HCT116 (cell line): ENCODE results near the gene PRKN. TPM values are rescaled to one million over a fixed set of nuclear protein-coding genes. Genes with fewer than 3 reads are reported as not detected.

ENCODE experiments used
- ATAC-seq: fragments of 200-7000 bp; cut with Tn5 transposase; 2 replicates; pipeline ENCODE4 v1.9.1; 2020; ENCODE audit warnings: mild to moderate bottlenecking, moderate library complexity
- BruUV-seq: library from RNA; stranded (reverse); fragments of 400-500 nt; replicated peaks from 2 replicates; lab custom pipeline; 2021; lab: Mats Ljungman, UMichigan
- CTCF ChIA-PET: fragments of 300-600 bp; sonication (Branson Sonifier 250); formaldehyde crosslinking; loops from one replicate; lab custom pipeline; 2021; ENCODE audit warnings: antibody characterized with exemption; lab: Charles Lee
- POLR2A ChIA-PET: fragments of 300-600, 350-600 bp; sonication (Branson Sonifier 250); formaldehyde crosslinking; loops from one replicate; lab custom pipeline; 2021; ENCODE audit warnings: antibody characterized with exemption; lab: Charles Lee
- RAD21 ChIA-PET, 2 experiments: fragments of 300-600 bp; sonication (Branson Sonifier 250); formaldehyde crosslinking; loops; one replicate each; lab custom pipeline; 2023; ENCODE audit warnings: low total read pairs in 2 of 2; ENCODE audit not compliant: uncharacterized antibody in 2 of 2, unreplicated experiment in 2 of 2, low non-redundant PET in 1 of 2; lab: Charles Lee
- DNase-seq: peaks from one replicate; pipeline ENCODE4 v3.0.0-alpha.2; 2010; ENCODE audit warnings: low read depth, low spot score
- H2AFZ ChIP-seq: fragments of 200-600 bp; shearing (Covaris generic), sonication (generic); 2 replicates; pipeline ENCODE4 v1.6.1; 2017; ENCODE audit warnings: low read depth, mixed run types, mixed read lengths, antibody characterized with exemption, low read length; ENCODE audit not compliant: poor library complexity, severe bottlenecking
- H3K27ac ChIP-seq: 2 replicates; pipeline ENCODE4 v1.5.1; 2012; ENCODE audit warnings: low read depth, low read length
- H3K27me3 ChIP-seq: fragments of 200-600 bp; sonication (generic); 2 replicates; pipeline ENCODE4 v1.6.1; 2016; ENCODE audit warnings: mixed run types, low read length, mixed read lengths; ENCODE audit not compliant: insufficient read depth
- H3K36me3 ChIP-seq, 2 experiments: fragments of 200-500 bp in 1 of 2; fragments of 200-600 bp in 1 of 2; sonication (Bioruptor generic) in 1 of 2; sonication (generic) in 1 of 2; 2 replicates each; pipeline versions ENCODE4 v1.5.1 to v1.6.1; 2014 to 2016; ENCODE audit warnings: low read length in 2 of 2, inconsistent platforms in 1 of 2, mixed read lengths in 1 of 2, mixed run types in 1 of 2; ENCODE audit not compliant: insufficient read depth in 2 of 2, control insufficient read depth in 1 of 2
- H3K4me1 ChIP-seq, 2 experiments: fragments of 200-600 bp in 1 of 2; sonication (generic) in 1 of 2; 2 replicates each; pipeline versions ENCODE4 v1.5.1 to v1.6.1; 2012 to 2017; ENCODE audit warnings: low read length in 2 of 2, inconsistent platforms in 1 of 2, mild to moderate bottlenecking in 1 of 2, mixed read lengths in 1 of 2, mixed run types in 1 of 2, moderate library complexity in 1 of 2; ENCODE audit not compliant: insufficient read depth in 2 of 2, control insufficient read depth in 1 of 2
- H3K4me2 ChIP-seq: fragments of 200-600 bp; sonication (generic); 2 replicates; pipeline ENCODE4 v1.6.1; 2017; ENCODE audit warnings: mixed run types, low read length, mixed read lengths
- H3K4me3 ChIP-seq, 2 experiments: fragments of 200-600 bp in 1 of 2; sonication (generic) in 1 of 2; replicated peaks in 1 of 2; 2 replicates each; pipeline ENCODE4 v1.5.1; 2011 to 2016; ENCODE audit warnings: low read length in 2 of 2, control low read depth in 1 of 2, low read depth in 1 of 2, mild to moderate bottlenecking in 1 of 2, mixed read lengths in 1 of 2, mixed run types in 1 of 2
- H3K79me2 ChIP-seq: fragments of 200-600 bp; sonication (generic); 2 replicates; pipeline ENCODE4 v1.6.1; 2017; ENCODE audit warnings: mild to moderate bottlenecking, mixed run types, low read length, moderate library complexity, mixed read lengths; ENCODE audit not compliant: insufficient read depth
- H3K9ac ChIP-seq: fragments of 200-600 bp; sonication (generic); 2 replicates; pipeline ENCODE4 v1.6.1; 2016; ENCODE audit warnings: low read length, mixed read lengths
- H3K9me2 ChIP-seq: fragments of 200-600 bp; sonication (generic), shearing (Covaris generic); 2 replicates; pipeline ENCODE4 v1.6.1; 2017; ENCODE audit warnings: mixed run types, mild to moderate bottlenecking, moderate library complexity; ENCODE audit not compliant: insufficient read depth
- H3K9me3 ChIP-seq, 2 experiments: fragments of 200-500 bp in 1 of 2; fragments of 200-600 bp in 1 of 2; sonication (Bioruptor generic) in 1 of 2; sonication (generic) in 1 of 2; 2 replicates each; pipeline ENCODE4 v1.6.1; 2014 to 2017; ENCODE audit warnings: low read length in 2 of 2, mixed read lengths in 2 of 2, inconsistent platforms in 1 of 2, low read depth in 1 of 2, mild to moderate bottlenecking in 1 of 2, mixed run types in 1 of 2, moderate library complexity in 1 of 2; ENCODE audit not compliant: control insufficient read depth in 1 of 2, insufficient read depth in 1 of 2
- H4K20me1 ChIP-seq: fragments of 200-600 bp; sonication (generic), shearing (Covaris generic); 2 replicates; pipeline ENCODE4 v1.6.1; 2017; ENCODE audit warnings: mixed run types, mild to moderate bottlenecking, moderate library complexity; ENCODE audit not compliant: insufficient read depth
- ATF3 ChIP-seq: IDR thresholded peaks from 2 replicates; pipeline ENCODE4 v1.6.1; 2012
- CBX3 ChIP-seq: IDR thresholded peaks from 2 replicates; pipeline ENCODE4 v1.6.1; 2012; ENCODE audit warnings: low read depth
- EGR1 ChIP-seq: IDR thresholded peaks from 2 replicates; pipeline ENCODE4 v1.6.1; 2012; ENCODE audit warnings: low read depth
- ELF1 ChIP-seq: IDR thresholded peaks from 2 replicates; pipeline ENCODE4 v1.6.1; 2012; ENCODE audit warnings: low read depth, borderline replicate concordance
- EZH2phosphoT487 ChIP-seq: fragments of 200-600 bp; IDR thresholded peaks from 2 replicates; pipeline ENCODE4 v1.6.1; 2018; ENCODE audit warnings: antibody characterized with exemption, borderline replicate concordance
- FOSL1 ChIP-seq: IDR thresholded peaks from 2 replicates; pipeline ENCODE4 v1.6.1; 2012; ENCODE audit warnings: low read depth
- JUND ChIP-seq: IDR thresholded peaks from 2 replicates; pipeline ENCODE4 v1.6.1; 2012
- POLR2AphosphoS5 ChIP-seq: IDR thresholded peaks from 2 replicates; pipeline ENCODE4 v1.6.1; 2011; ENCODE audit warnings: mild to moderate bottlenecking, low read depth, low read length, moderate library complexity
- RAD21 ChIP-seq: IDR thresholded peaks from 2 replicates; pipeline ENCODE4 v1.6.1; 2012; ENCODE audit warnings: low read depth, mild to moderate bottlenecking
- SIN3A ChIP-seq: IDR thresholded peaks from 2 replicates; pipeline ENCODE4 v1.6.1; 2012; ENCODE audit warnings: low read depth
- TCF7L2 ChIP-seq: IDR thresholded peaks from 2 replicates; pipeline ENCODE4 v1.7.0; 2011; ENCODE audit warnings: borderline replicate concordance, inconsistent platforms; ENCODE audit not compliant: insufficient read depth, insufficient read length; ENCODE audit errors: extremely low read depth
- ZBTB33 ChIP-seq: IDR thresholded peaks from 2 replicates; pipeline ENCODE4 v1.6.1; 2011; ENCODE audit warnings: mild to moderate bottlenecking, low read length, moderate library complexity; ENCODE audit not compliant: insufficient replicate concordance; ENCODE audit errors: extremely low read depth
- ZFX ChIP-seq: fragments of 450-650 bp; IDR thresholded peaks from 2 replicates; pipeline ENCODE4 v1.6.1; 2017
- intact Hi-C: fragments of 100-400 bp; cut with micrococcal nuclease; formaldehyde crosslinking; loops from 2 replicates; pipeline ENCODE4 v1.10.0; 2022
- total RNA-seq: library from RNA; stranded (reverse); gene quantifications from one replicate; pipeline ENCODE4 v1.2.1, GENCODE V29; 2021; ENCODE audit not compliant: unreplicated experiment

The PRKN gene
- total RNA-seq, 1 experiment from 2014 or later, result 2.6 TPM

GRCh38 chr6:162712694-162713093 is 14.9 kb downstream of the PRKN start:
- POLR2A ChIA-PET, result no interaction called here

More at GRCh38 chr6:162712694-162713093, 14.9 kb downstream of the PRKN start:
- Histone ChIP-seq H3K9me2 (no peaks in the 10 kb centered on the region), H3K27ac (no peak overlapping the region), H2AFZ (no peak overlapping the region), H3K9ac (no peak overlapping the region), H4K20me1 (no peaks in the 10 kb centered on the region), H3K4me3 (no peak overlapping the region), H3K9me3 (peaks cover 0 to 4% of the 10 kb centered on the region in 2 experiments; a peak in 1 of 4 replicates), H3K36me3 (no peaks in the 10 kb centered on the region), H3K79me2 (no peaks in the 10 kb centered on the region), H3K27me3 (no peaks in the 10 kb centered on the region), H3K4me2 (no peak overlapping the region), H3K4me1 (no peaks in the 10 kb centered on the region)
- ATAC-seq, result no peak
- ChIA-PET CTCF (no interaction called here), RAD21 (no interaction called here)
- TF ChIP-seq ZBTB33, result no peak
- TF ChIP-seq ZFX, result no peak
- TF ChIP-seq TCF7L2, result no peak
- no peak for TF ChIP-seq RAD21
- no peak for TF ChIP-seq CBX3
- no peak for TF ChIP-seq FOSL1
- TF ChIP-seq ELF1, result no peak
- no peak for TF ChIP-seq EZH2phosphoT487
- TF ChIP-seq POLR2AphosphoS5, result no peak
- TF ChIP-seq SIN3A, result no peak
- no peak for TF ChIP-seq EGR1
- no peak for TF ChIP-seq JUND
- TF ChIP-seq ATF3, result no peak
- intact Hi-C loops, result no loop called here
- no TSS peak for BruUV-seq
- DNase-seq, result no peak
